K562 (cell line): Measurements from ENCODE around the gene ATP6V0D1. TPM values are rescaled to one million over a fixed set of nuclear protein-coding genes. Genes with fewer than 3 reads are reported as not detected.
A peak's percentile ranks its signal among the peaks of the same experiment; 100 is the strongest.

Experiments used
- ATAC-seq: fragments of 200-7000 bp; cut with Tn5 transposase; 3 replicates; pipeline ENCODE4 v1.9.1; 2020; ENCODE audit warnings: moderate library complexity
- BruUV-seq: library from RNA; stranded (reverse); fragments of 400-500 nt; replicated peaks from 2 replicates; lab custom pipeline; 2021; lab: Mats Ljungman, UMichigan
- CTCF ChIA-PET: fragments of 300-600 bp; formaldehyde crosslinking; extraction: SDS; loops from one replicate; lab custom pipeline; 2021; ENCODE audit warnings: low intra/inter-chr PET ratio; lab: Yijun Ruan, JAX
- POLR2A ChIA-PET: fragments of 300-600, 350-650 bp; sonication (Branson Sonifier 250); formaldehyde crosslinking; extraction: SDS; loops from one replicate; lab custom pipeline; 2021; ENCODE audit warnings: antibody characterized with exemption, inconsistent platforms; lab: Yijun Ruan, JAX
- DNase-seq, 4 experiments: peaks; one replicate each; pipeline versions ENCODE4 v3.0.0 to v3.0.0-alpha.2; 2011 to 2018; ENCODE audit warnings: low spot score in 3 of 4, mixed read lengths in 3 of 4; ENCODE audit errors: extremely low read depth in 1 of 4
- FAIRE-seq: peaks from 2 replicates; lab custom pipeline; 2011; peaks lifted over from hg19 to GRCh38; lab: Jason Lieb, UNC
- H2AFZ ChIP-seq: 2 replicates; pipeline ENCODE4 v1.6.0; 2011; ENCODE audit warnings: low read depth, low read length, control low read depth, inconsistent platforms
- H3K27ac ChIP-seq: fragments of 200-600 bp; 3 replicates; pipeline ENCODE4 v1.8.0; 2011; ENCODE audit warnings: low read depth, mild to moderate bottlenecking, control low read depth, inconsistent platforms, low read length, moderate library complexity, mixed read lengths; ENCODE audit errors: extremely low read depth
- H3K27me3 ChIP-seq, 2 experiments: fragments of 300-600 bp in 1 of 2; 2 replicates in 1 of 2; 3 replicates in 1 of 2; pipeline versions ENCODE4 v1.6.0 to v1.8.0; 2011; ENCODE audit warnings: inconsistent platforms in 2 of 2, low read length in 2 of 2, mild to moderate bottlenecking in 1 of 2, mixed read lengths in 1 of 2, moderate library complexity in 1 of 2; ENCODE audit not compliant: control insufficient read depth in 2 of 2, insufficient read depth in 2 of 2
- H3K36me3 ChIP-seq: fragments of 300-600 bp; 3 replicates; pipeline ENCODE4 v1.8.0; 2011; ENCODE audit warnings: mild to moderate bottlenecking, low read length, inconsistent platforms; ENCODE audit not compliant: control insufficient read depth, insufficient read depth
- H3K4me1 ChIP-seq, 2 experiments: fragments of 200-600 bp in 1 of 2; replicated peaks in 1 of 2; 2 replicates in 1 of 2; 3 replicates in 1 of 2; pipeline versions ENCODE4 v1.5.1 to v1.8.0; 2011; ENCODE audit warnings: inconsistent platforms in 2 of 2, low read length in 2 of 2, mild to moderate bottlenecking in 1 of 2, mixed read lengths in 1 of 2, moderate library complexity in 1 of 2; ENCODE audit not compliant: control insufficient read depth in 2 of 2, insufficient read depth in 2 of 2
- H3K4me2 ChIP-seq: 2 replicates; pipeline ENCODE4 v1.6.1; 2011; ENCODE audit warnings: low read length, control low read depth, inconsistent platforms, mixed read lengths; ENCODE audit not compliant: insufficient read depth
- H3K4me3 ChIP-seq: fragments of 200-600 bp; sonication (generic), shearing (Covaris generic); 2 replicates; pipeline ENCODE4 v1.5.1; 2016; ENCODE audit warnings: control low read depth, inconsistent platforms
- H3K79me2 ChIP-seq: fragments of 200-600 bp; 3 replicates; pipeline ENCODE4 v1.8.0; 2011; ENCODE audit warnings: low read length, inconsistent platforms; ENCODE audit not compliant: control insufficient read depth, insufficient read depth
- H3K9ac ChIP-seq, 2 experiments: 2 replicates each; pipeline versions ENCODE4 v1.6.0 to v1.6.1; 2011; ENCODE audit warnings: low read depth in 2 of 2, low read length in 2 of 2, control low read depth in 1 of 2, inconsistent platforms in 1 of 2, mild to moderate bottlenecking in 1 of 2, mixed read lengths in 1 of 2; ENCODE audit not compliant: insufficient read depth in 1 of 2
- H3K9me1 ChIP-seq: one replicate; pipeline ENCODE4 v1.6.0; 2011; ENCODE audit warnings: inconsistent platforms, mild to moderate bottlenecking, low read length, moderate library complexity; ENCODE audit not compliant: control insufficient read depth, insufficient read depth
- H3K9me3 ChIP-seq: replicated peaks from 2 replicates; pipeline ENCODE4 v1.5.1; 2011; ENCODE audit warnings: low read depth, low read length, inconsistent platforms; ENCODE audit not compliant: control insufficient read depth, insufficient read depth
- H4K20me1 ChIP-seq: replicated peaks from 2 replicates; pipeline ENCODE4 v1.6.1; 2011; ENCODE audit warnings: low read length, inconsistent platforms, mixed read lengths; ENCODE audit not compliant: control insufficient read depth, insufficient read depth
- KDM1A ChIP-seq, 2 experiments: fragments of 450-650 bp; IDR thresholded peaks; 2 replicates each; pipeline ENCODE4 v1.6.1; 2016; ENCODE audit warnings: mild to moderate bottlenecking in 2 of 2
- MEIS2 ChIP-seq: fragments of 450-650 bp; IDR thresholded peaks from 2 replicates; pipeline ENCODE4 v1.6.1; 2014; ENCODE audit warnings: mild to moderate bottlenecking; ENCODE audit not compliant: partially characterized antibody
- RCOR1 ChIP-seq, 2 experiments: IDR thresholded peaks; 2 replicates each; pipeline ENCODE4 v1.6.1; 2012; ENCODE audit warnings: low read depth in 2 of 2, low read length in 2 of 2, borderline replicate concordance in 1 of 2, improper control_type of control experiment in 1 of 2
- ZNF408 ChIP-seq: fragments of 250-450 bp; sonication (Bioruptor Pico); IDR thresholded peaks from 2 replicates; pipeline ENCODE4 v1.4.0; 2020; ENCODE audit warnings: low read depth, mild to moderate bottlenecking, moderate library complexity
- ZNF699 ChIP-seq: fragments of 250-450 bp; sonication (Bioruptor Pico); IDR thresholded peaks from 2 replicates; pipeline ENCODE4 v1.8.0; 2021; ENCODE audit warnings: mild to moderate bottlenecking, moderate library complexity; ENCODE audit not compliant: insufficient replicate concordance
- WGBS: fragments of 100-300 bp; shearing (Covaris generic); methylation state at CpG from one replicate; pipeline ENCODE4 v1.1.6; 2016; ENCODE audit warnings: low coverage, mixed read lengths; ENCODE audit not compliant: insufficient coverage; ENCODE audit errors: missing lambda C conversion rate; 5-methylcytosine and 5-hydroxymethylcytosine counted together
- in situ Hi-C: fragments of 300-500 bp; cut with MboI; formaldehyde crosslinking; loops from 4 replicates; pipeline ENCODE4 v1.15.0; 2018; ENCODE audit warnings: inconsistent platforms, mixed read lengths
- intact Hi-C: fragments of 100-400 bp; cut with micrococcal nuclease; formaldehyde crosslinking; loops from 2 replicates; pipeline ENCODE4 v1.14.2; 2022
- polyA plus RNA-seq, 8 experiments: library from polyadenylated mRNA; depleted of rRNA in 4 of 8; stranded (reverse) in 5 of 8; unstranded in 3 of 8; fragments of >200 nt; fragmentation: Nextera tagmentation in 2 of 8; fragmentation: Illumina TruSeq in 1 of 8; extraction: Ambion mirVana in 2 of 8; extraction: Trizol in 1 of 8; gene quantifications; 2 replicates each; pipeline versions ENCODE4 v1.2.1 to v1.2.3, GENCODE V29; 2011 to 2014; ENCODE audit warnings: inconsistent platforms in 1 of 8, missing spikeins in 1 of 8
- total RNA-seq, 7 experiments: library from RNA; depleted of rRNA in 6 of 7; stranded (reverse); fragments of >200 nt in 6 of 7; fragmentation: Illumina TruSeq in 2 of 7; extraction: Trizol in 2 of 7; gene quantifications; 2 replicates each; pipeline versions ENCODE4 v1.2.1 to v1.2.3, GENCODE V29; 2011 to 2021; ENCODE audit warnings: low replicate concordance in 1 of 7
- TF ChIP-seq, protein P1 (sequence below), 2 experiments: fragments of 450-650 bp in 1 of 2; sonication (generic) in 1 of 2; formaldehyde crosslinking in 1 of 2; IDR thresholded peaks in 1 of 2; conservative IDR thresholded peaks in 1 of 2; 2 replicates each; pipeline versions ENCODE4 v1.6.1 to v1.8.1; 2016 to 2023; ENCODE audit warnings: mild to moderate bottlenecking in 2 of 2, moderate library complexity in 2 of 2, inconsistent platforms in 1 of 2, missing genetic modification reagents in 1 of 2
- TF ChIP-seq, protein P2 (sequence below), 2 experiments: IDR thresholded peaks in 1 of 2; conservative IDR thresholded peaks in 1 of 2; 2 replicates each; pipeline ENCODE4 v1.6.1; 2016; ENCODE audit warnings: low read depth in 2 of 2, mild to moderate bottlenecking in 1 of 2, missing compliant biosample characterization in 1 of 2, missing genetic modification characterization in 1 of 2, moderate library complexity in 1 of 2
- TF ChIP-seq, protein P3 (sequence below), 3 experiments: IDR thresholded peaks in 2 of 3; conservative IDR thresholded peaks in 1 of 3; 2 replicates each; pipeline ENCODE4 v1.5.1; 2011 to 2012; ENCODE audit warnings: low read length in 3 of 3, mild to moderate bottlenecking in 3 of 3, control low read depth in 2 of 3, improper control_type of control experiment in 1 of 3, inconsistent platforms in 1 of 3, low read depth in 1 of 3, mixed read lengths in 1 of 3, moderate library complexity in 1 of 3; ENCODE audit not compliant: insufficient read depth in 2 of 3

Gene ATP6V0D1
- total and polyA plus RNA-seq, 9 of the 15 experiments (the other 6 are each of a cell fraction or from before 2014, with no cell fraction given): 23.2 to 69.7 (median 45.6) TPM

DNA sequence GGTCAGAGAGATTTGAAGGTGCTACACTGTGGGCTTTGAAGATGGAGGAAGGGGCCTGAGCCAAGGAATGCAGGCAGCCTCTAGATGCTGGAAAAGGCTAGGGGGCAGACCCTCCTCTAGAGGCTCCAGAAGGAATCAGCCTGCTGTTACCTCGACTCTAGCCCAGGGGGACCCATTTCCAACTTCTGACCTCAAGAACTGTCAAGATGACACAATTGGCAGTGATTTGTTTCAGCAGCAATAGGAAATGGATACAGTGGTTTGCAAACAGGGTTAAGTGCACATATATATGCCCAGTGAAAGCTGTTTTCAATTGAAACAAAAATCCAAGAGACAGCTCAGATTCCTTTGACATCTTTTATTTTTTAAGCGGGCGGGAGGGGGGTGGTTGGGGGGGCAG, 61.0 kb downstream of the ATP6V0D1 start:
- H2AFZ ChIP-seq: no peak overlapping the region
- FAIRE-seq: no peak
- H3K27ac ChIP-seq: no peak overlapping the region
- H3K4me3 ChIP-seq: no peak overlapping the region
- no TSS peak for BruUV-seq
- intact Hi-C loops: loop anchor here (10.0 kb wide), 2 partner anchors 55 to 95 kb away; no protein-coding TSS in a partner anchor
- ATAC-seq: peak; percentile 40; the same call in 1 of the 3 replicates
- ChIA-PET POLR2A (no interaction called here), CTCF (no interaction called here)
- DNase-seq: no peak
- no peaks in the 10 kb centered on the region for H3K9me1 ChIP-seq
- no peak overlapping the region for H3K4me2 ChIP-seq
- H3K27me3 ChIP-seq: peaks cover 18 to 35% of the 10 kb centered on the region in 2 experiments
- no peaks in the 10 kb centered on the region for H3K36me3 ChIP-seq
- H3K9ac ChIP-seq: no peak overlapping the region
- no peaks in the 10 kb centered on the region for H3K9me3 ChIP-seq
- H3K79me2 ChIP-seq: no peaks in the 10 kb centered on the region
- no peaks in the 10 kb centered on the region; the same call in 1 of the 2 replicates for H4K20me1 ChIP-seq
- 0% methylated on average over 3 of the region's 3 CpGs for WGBS
- TF ChIP-seq, protein P1, sequence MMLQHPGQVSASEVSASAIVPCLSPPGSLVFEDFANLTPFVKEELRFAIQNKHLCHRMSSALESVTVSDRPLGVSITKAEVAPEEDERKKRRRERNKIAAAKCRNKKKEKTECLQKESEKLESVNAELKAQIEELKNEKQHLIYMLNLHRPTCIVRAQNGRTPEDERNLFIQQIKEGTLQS (IDR thresholded peaks at IDR 0.05): 0 out of 2 replicates have a peak, but pooled peaks have one; percentile 5
- TF ChIP-seq, protein P1 (CRISPR knock-in tag; conservative IDR thresholded peaks at IDR 0.05): no peak
- TF ChIP-seq, protein P2, sequence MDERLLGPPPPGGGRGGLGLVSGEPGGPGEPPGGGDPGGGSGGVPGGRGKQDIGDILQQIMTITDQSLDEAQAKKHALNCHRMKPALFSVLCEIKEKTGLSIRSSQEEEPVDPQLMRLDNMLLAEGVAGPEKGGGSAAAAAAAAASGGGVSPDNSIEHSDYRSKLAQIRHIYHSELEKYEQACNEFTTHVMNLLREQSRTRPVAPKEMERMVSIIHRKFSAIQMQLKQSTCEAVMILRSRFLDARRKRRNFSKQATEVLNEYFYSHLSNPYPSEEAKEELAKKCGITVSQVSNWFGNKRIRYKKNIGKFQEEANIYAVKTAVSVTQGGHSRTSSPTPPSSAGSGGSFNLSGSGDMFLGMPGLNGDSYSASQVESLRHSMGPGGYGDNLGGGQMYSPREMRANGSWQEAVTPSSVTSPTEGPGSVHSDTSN (CRISPR knock-in tag; IDR thresholded peaks at IDR 0.05; ENCODE audit: low read depth): no peak
- TF ChIP-seq, protein P2 (tag; conservative IDR thresholded peaks at IDR 0.05; ENCODE audit: low read depth): no peak
- TF ChIP-seq ZNF699 (CRISPR knock-in tag) (no peak), KDM1A (IDR thresholded peaks at IDR 0.05) (peak; percentile 39 to 61; a peak in 1 of 4 replicates), MEIS2 (peak; percentile 32), ZNF408 (CRISPR knock-in tag) (no peak), RCOR1 (IDR thresholded peaks at IDR 0.05; ENCODE audit: borderline replicate concordance in 1 of 2, low read depth in 2 of 2, low read length in 2 of 2) (peak in 1 of 2 experiments; percentile 56; a peak in 2 of 4 replicates)
- TF ChIP-seq, protein P3, sequence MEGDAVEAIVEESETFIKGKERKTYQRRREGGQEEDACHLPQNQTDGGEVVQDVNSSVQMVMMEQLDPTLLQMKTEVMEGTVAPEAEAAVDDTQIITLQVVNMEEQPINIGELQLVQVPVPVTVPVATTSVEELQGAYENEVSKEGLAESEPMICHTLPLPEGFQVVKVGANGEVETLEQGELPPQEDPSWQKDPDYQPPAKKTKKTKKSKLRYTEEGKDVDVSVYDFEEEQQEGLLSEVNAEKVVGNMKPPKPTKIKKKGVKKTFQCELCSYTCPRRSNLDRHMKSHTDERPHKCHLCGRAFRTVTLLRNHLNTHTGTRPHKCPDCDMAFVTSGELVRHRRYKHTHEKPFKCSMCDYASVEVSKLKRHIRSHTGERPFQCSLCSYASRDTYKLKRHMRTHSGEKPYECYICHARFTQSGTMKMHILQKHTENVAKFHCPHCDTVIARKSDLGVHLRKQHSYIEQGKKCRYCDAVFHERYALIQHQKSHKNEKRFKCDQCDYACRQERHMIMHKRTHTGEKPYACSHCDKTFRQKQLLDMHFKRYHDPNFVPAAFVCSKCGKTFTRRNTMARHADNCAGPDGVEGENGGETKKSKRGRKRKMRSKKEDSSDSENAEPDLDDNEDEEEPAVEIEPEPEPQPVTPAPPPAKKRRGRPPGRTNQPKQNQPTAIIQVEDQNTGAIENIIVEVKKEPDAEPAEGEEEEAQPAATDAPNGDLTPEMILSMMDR (IDR thresholded peaks at IDR 0.05 in 2 of 3, conservative IDR thresholded peaks at IDR 0.05 in 1 of 3; ENCODE audit: insufficient read depth in 2 of 3, low read depth in 1 of 3, low read length in 3 of 3): peak in 2 of 3 experiments; percentile 14 to 27; a peak in 2 of 6 replicates
- peaks cover 2 to 9% of the 10 kb centered on the region in 2 experiments; a peak in 4 of 5 replicates for H3K4me1 ChIP-seq
- in situ Hi-C loops: loop anchor here (25.0 kb wide), 1 partner anchor 458 kb away; the partner anchor contains the start of gene CES3
